Common myeloid progenitor, CD34-positive (primary cell): Measurements from ENCODE around the gene SPP1.
A peak's percentile ranks its signal among the peaks of the same experiment; 100 is the strongest.

ENCODE experiments used
- CTCF ChIA-PET: fragments of 350-600 bp; sonication (Branson Sonifier 250); formaldehyde crosslinking; loops from one replicate; lab custom pipeline; 2021; ENCODE audit warnings: antibody characterized with exemption; lab: Charles Lee
- POLR2A ChIA-PET: fragments of 350-600 bp; sonication (Branson Sonifier 250); formaldehyde crosslinking; loops from one replicate; lab custom pipeline; 2021; ENCODE audit warnings: antibody characterized with exemption; lab: Charles Lee
- DNase-seq, 3 donors: peaks; one replicate each; pipeline versions ENCODE4 v3.0.0 to v3.0.0-alpha.2; 2013
- H3K27ac ChIP-seq, 2 experiments: 1 replicate in 1 of 2; 2 replicates in 1 of 2; pipeline ENCODE4 v1.7.0; 2013; ENCODE audit warnings: inconsistent platforms in 2 of 2, low read length in 2 of 2, mild to moderate bottlenecking in 2 of 2, low read depth in 1 of 2, moderate library complexity in 1 of 2; ENCODE audit not compliant: severe bottlenecking in 2 of 2, insufficient read depth in 1 of 2, poor library complexity in 1 of 2
- H3K27me3 ChIP-seq, 5 experiments: replicated peaks in 2 of 5; 1 replicate in 3 of 5; 2 replicates in 2 of 5; pipeline versions ENCODE4 v1.6.1 to v1.7.0; 2013; ENCODE audit warnings: low read length in 4 of 5, mild to moderate bottlenecking in 2 of 5, moderate library complexity in 2 of 5, inconsistent platforms in 1 of 5; ENCODE audit not compliant: insufficient read depth in 5 of 5, control insufficient read depth in 4 of 5
- H3K36me3 ChIP-seq, 4 experiments: 1 replicate in 2 of 4; 2 replicates in 2 of 4; pipeline versions ENCODE4 v1.6.1 to v1.7.0; 2013; ENCODE audit warnings: low read length in 3 of 4, control low read depth in 1 of 4, mild to moderate bottlenecking in 1 of 4; ENCODE audit not compliant: control insufficient read depth in 4 of 4, insufficient read depth in 4 of 4
- H3K4me1 ChIP-seq, 4 experiments: 1 replicate in 3 of 4; 2 replicates in 1 of 4; pipeline versions ENCODE4 v1.6.1 to v1.7.1; 2013; ENCODE audit warnings: low read length in 3 of 4, mild to moderate bottlenecking in 3 of 4, control low read depth in 1 of 4, inconsistent platforms in 1 of 4, moderate library complexity in 1 of 4; ENCODE audit not compliant: control insufficient read depth in 4 of 4, insufficient read depth in 4 of 4; ENCODE audit errors: control extremely low read depth in 1 of 4
- H3K4me3 ChIP-seq, 7 experiments: 1 replicate in 4 of 7; 2 replicates in 3 of 7; pipeline versions ENCODE4 v1.5.1 to v1.7.0; 2013; ENCODE audit warnings: mild to moderate bottlenecking in 7 of 7, low read length in 6 of 7, moderate library complexity in 6 of 7, inconsistent platforms in 2 of 7, low read depth in 2 of 7, control low read depth in 1 of 7; ENCODE audit not compliant: insufficient read depth in 4 of 7, control insufficient read depth in 1 of 7; ENCODE audit errors: extremely low read depth in 1 of 7
- H3K9me3 ChIP-seq, 5 experiments: 1 replicate in 4 of 5; 2 replicates in 1 of 5; pipeline versions ENCODE4 v1.6.1 to v1.7.1; 2013; ENCODE audit warnings: low read length in 4 of 5, mild to moderate bottlenecking in 2 of 5, inconsistent platforms in 1 of 5, low read depth in 1 of 5, moderate library complexity in 1 of 5; ENCODE audit not compliant: control insufficient read depth in 4 of 5, insufficient read depth in 2 of 5; ENCODE audit errors: control extremely low read depth in 1 of 5
- WGBS: methylation state at CpG from one replicate; pipeline ENCODE4 v1.1.5; 2013; ENCODE audit not compliant: insufficient coverage; 5-methylcytosine and 5-hydroxymethylcytosine counted together

Gene SPP1

DNA sequence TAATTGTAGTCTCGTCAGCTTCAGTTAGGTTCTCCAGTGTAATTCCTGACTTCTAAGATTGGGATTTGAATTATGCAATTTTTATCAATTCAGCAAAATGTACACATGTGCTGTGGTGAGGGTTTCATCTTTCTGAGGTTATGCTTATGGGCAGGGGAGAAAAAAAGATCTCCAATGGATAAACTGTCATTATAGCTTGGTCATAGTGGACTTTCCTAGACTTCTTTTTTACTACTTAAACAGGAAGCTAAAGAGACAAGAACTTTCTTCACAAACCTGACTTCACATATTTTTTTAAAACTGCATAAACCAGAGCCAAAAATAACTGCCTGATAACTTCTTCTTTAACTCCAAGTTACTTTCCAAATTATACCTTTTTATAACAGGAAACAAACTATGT is 21.7 kb upstream of the SPP1 start:
- no CpG with 5 or more reads among the region's 1 CpG for WGBS
- DNase-seq, result peak in 2 of 3 donors; percentile 53 to 64
- Histone ChIP-seq H3K4me3 (peak overlapping the region in 1 of 7 experiments; percentile 17), H3K27ac (no peak overlapping the region), H3K27me3 (no peaks in the 10 kb centered on the region), H3K9me3 (no peaks in the 10 kb centered on the region), H3K4me1 (peaks cover 4 to 52% (median 21%) of the 10 kb centered on the region in 4 experiments), H3K36me3 (no peaks in the 10 kb centered on the region)
- ChIA-PET POLR2A (no interaction called here), CTCF (interaction anchor here (1.3 to 6.7 kb wide), 2 partner anchors 20 to 94 kb away, joined by 4 to 33 read pairs; partner anchors contain the start of gene SPP1)

DNA sequence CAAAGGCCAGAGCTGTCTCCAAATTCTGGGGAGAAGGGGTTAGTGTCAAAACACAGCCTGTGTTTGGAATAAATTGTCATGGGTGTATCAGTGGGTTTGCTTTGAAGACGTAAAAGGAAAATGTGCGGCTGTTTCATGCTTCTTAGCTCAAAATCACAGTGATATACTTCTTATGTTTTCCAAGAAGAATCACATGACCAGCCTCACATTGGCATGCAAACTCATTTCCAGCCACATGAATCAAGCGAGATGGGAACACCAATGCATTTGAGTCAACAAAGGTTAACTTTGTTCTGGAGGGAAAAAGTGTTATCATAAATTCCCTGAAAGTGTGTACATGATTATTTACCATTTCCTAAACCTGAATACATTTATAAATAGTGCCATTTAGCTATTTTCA is 19.0 kb upstream of the SPP1 start:
- no peaks in the 10 kb centered on the region for H3K9me3 ChIP-seq
- WGBS, result no CpG with 5 or more reads among the region's 3 CpGs
- H3K4me3 ChIP-seq, result no peak overlapping the region
- H3K36me3 ChIP-seq, result no peaks in the 10 kb centered on the region
- no peak overlapping the region for H3K27ac ChIP-seq
- H3K27me3 ChIP-seq, result no peaks in the 10 kb centered on the region
- no peak for DNase-seq
- ChIA-PET POLR2A (interaction anchor here (0.6 kb wide), 1 partner anchor 67 kb away, joined by 3 read pairs; no protein-coding TSS in a partner anchor), CTCF (interaction anchor here (0.7 to 6.7 kb wide), 6 partner anchors 11 to 209 kb away, joined by 3 to 33 read pairs (median 9); partner anchors contain the start of gene SPP1)
- peaks cover 4 to 36% (median 16%) of the 10 kb centered on the region in 4 experiments for H3K4me1 ChIP-seq

GRCh38 chr4:87957061-87957460 is 18.5 kb upstream of the SPP1 start:
- Histone ChIP-seq H3K4me3 (peak overlapping the region in 1 of 7 experiments; percentile 8), H3K27me3 (no peaks in the 10 kb centered on the region), H3K9me3 (no peaks in the 10 kb centered on the region), H3K27ac (no peak overlapping the region), H3K4me1 (peaks cover 4 to 36% (median 16%) of the 10 kb centered on the region in 4 experiments), H3K36me3 (no peaks in the 10 kb centered on the region)
- DNase-seq, result no peak
- WGBS, result 0% methylated on average over 1 of the region's 1 CpG
- CTCF ChIA-PET, result interaction anchor here (2.0 to 6.7 kb wide), 4 partner anchors 10 to 108 kb away, joined by 5 to 33 read pairs (median 14); partner anchors contain the start of gene SPP1
- POLR2A ChIA-PET, result no interaction called here

GRCh38 chr4:87961993-87962392 is 13.5 kb upstream of the SPP1 start:
- Histone ChIP-seq H3K36me3 (no peaks in the 10 kb centered on the region), H3K27ac (no peak overlapping the region), H3K4me1 (peaks cover 0 to 5% (median 4%) of the 10 kb centered on the region in 4 experiments), H3K4me3 (no peak overlapping the region), H3K9me3 (peaks cover 0 to 2% (median 0%) of the 10 kb centered on the region in 5 experiments), H3K27me3 (no peaks in the 10 kb centered on the region)
- DNase-seq, result peak in 2 of 3 donors; percentile 31 to 45
- CTCF ChIA-PET, result interaction anchor here (1.0 to 4.6 kb wide), 4 partner anchors 9 to 98 kb away, joined by 3 to 16 read pairs (median 4); no protein-coding TSS in a partner anchor
- POLR2A ChIA-PET, result no interaction called here
- WGBS, result no CpG with 5 or more reads among the region's 1 CpG

- Histone ChIP-seq H3K27me3 (no peaks in the 10 kb centered on the region), H3K9me3 (peaks cover 0 to 2% (median 0%) of the 10 kb centered on the region in 5 experiments), H3K4me1 (peaks cover 0 to 2% (median under 1%) of the 10 kb centered on the region in 4 experiments), H3K36me3 (no peaks in the 10 kb centered on the region), H3K4me3 (no peak overlapping the region), H3K27ac (no peak overlapping the region)
- WGBS, result 100% methylated on average over 1 of the region's 5 CpGs
- CTCF ChIA-PET, result interaction anchor here (0.7 to 4.6 kb wide), 5 partner anchors 10 to 249 kb away, joined by 3 to 16 read pairs (median 4); no protein-coding TSS in a partner anchor
- POLR2A ChIA-PET, result no interaction called here
- DNase-seq, result no peak
Measured at GRCh38 chr4:87962398-87963146, 12.9 kb upstream of the SPP1 start.

DNA sequence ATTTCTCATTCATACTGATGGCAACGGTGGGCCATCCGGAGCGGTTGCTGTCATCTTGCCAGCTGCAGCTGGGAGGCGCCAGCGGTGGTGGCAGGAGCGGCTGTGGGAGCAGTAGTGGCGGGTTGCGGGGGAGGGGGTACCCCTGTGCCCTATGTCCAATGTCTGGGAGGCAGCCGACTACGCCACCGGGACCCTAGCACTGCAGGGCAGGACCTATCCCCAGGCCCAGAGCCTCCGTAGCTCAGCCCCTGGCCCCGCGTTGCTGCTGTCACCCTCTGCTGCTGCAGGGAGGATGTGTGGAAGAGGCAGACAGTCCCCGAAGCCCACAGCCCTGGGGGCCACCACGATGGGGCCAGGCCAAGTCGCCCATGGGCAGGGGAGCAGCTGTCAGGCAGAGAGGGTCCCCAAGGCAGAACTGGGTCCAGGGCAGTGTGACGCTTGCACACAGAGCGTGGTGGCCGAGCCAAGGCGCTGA is 10.0 kb upstream of the SPP1 start:
- 89% methylated on average over 17 of the region's 21 CpGs for WGBS

More for the DNA sequence above, 10.0 kb upstream of the SPP1 start:
- H3K27ac ChIP-seq, result no peak overlapping the region
- DNase-seq, result no peak
- CTCF ChIA-PET, result interaction anchor here (1.9 to 4.6 kb wide), 3 partner anchors 8 to 117 kb away, joined by 7 to 16 read pairs (median 15); no protein-coding TSS in a partner anchor
- H3K4me3 ChIP-seq, result no peak overlapping the region
- POLR2A ChIA-PET, result no interaction called here
- H3K36me3 ChIP-seq, result no peaks in the 10 kb centered on the region
- H3K27me3 ChIP-seq, result no peaks in the 10 kb centered on the region
- peaks cover 0 to 9% (median 2%) of the 10 kb centered on the region in 4 experiments for H3K4me1 ChIP-seq
- peaks cover 0 to 2% (median 0%) of the 10 kb centered on the region in 5 experiments for H3K9me3 ChIP-seq
